GM12878 (cell line): ENCODE data around the gene LRRC8B. TPM values are rescaled to one million over a fixed set of nuclear protein-coding genes. Genes with fewer than 3 reads are reported as not detected.

Experiments
- ATAC-seq: fragments of 200-7000 bp; cut with Tn5 transposase; 3 replicates; pipeline ENCODE4 v1.9.1; 2020; ENCODE audit warnings: mild to moderate bottlenecking, moderate library complexity
- BruUV-seq: library from RNA; stranded (reverse); fragments of 400-500 nt; replicated peaks from 2 replicates; lab custom pipeline; 2021; lab: Mats Ljungman, UMichigan
- CTCF ChIA-PET: fragments of 300-600 bp; sonication (Branson Sonifier 250); formaldehyde crosslinking; extraction: SDS; loops from one replicate; lab custom pipeline; 2021; ENCODE audit warnings: inconsistent platforms; lab: Yijun Ruan, JAX
- POLR2A ChIA-PET: fragments of 350-600 bp; formaldehyde crosslinking; extraction: SDS; loops from one replicate; lab custom pipeline; 2021; ENCODE audit warnings: inconsistent platforms; lab: Charles Lee
- RAD21 ChIA-PET: fragments of 300-600 bp; sonication (Branson Sonifier 250); formaldehyde crosslinking; loops from one replicate; lab custom pipeline; 2023; ENCODE audit warnings: antibody characterized with exemption; ENCODE audit not compliant: unreplicated experiment; lab: Charles Lee
- SMC1A ChIA-PET: fragments of 300-600 bp; sonication (Branson Sonifier 250); formaldehyde crosslinking; loops from one replicate; lab custom pipeline; 2023; ENCODE audit not compliant: unreplicated experiment, uncharacterized antibody; lab: Charles Lee
- DNase-seq: peaks from one replicate; pipeline ENCODE4 v3.0.0-alpha.2; 2011; ENCODE audit warnings: low read depth, low spot score
- FAIRE-seq: peaks from 3 replicates; lab custom pipeline; 2011; peaks lifted over from hg19 to GRCh38; lab: Jason Lieb, UNC
- H2AFZ ChIP-seq: 2 replicates; pipeline ENCODE4 v1.6.0; 2011; ENCODE audit warnings: low read depth, low read length, control low read depth; ENCODE audit not compliant: control insufficient read depth
- H3K27ac ChIP-seq: 2 replicates; pipeline ENCODE4 v1.5.1; 2011; ENCODE audit warnings: control low read depth; ENCODE audit not compliant: control insufficient read depth, insufficient read depth
- H3K27me3 ChIP-seq, 2 experiments: replicated peaks in 1 of 2; 2 replicates each; pipeline versions ENCODE4 v1.6.0 to v1.6.1; 2011; ENCODE audit warnings: low read length in 1 of 2; ENCODE audit not compliant: control insufficient read depth in 2 of 2, insufficient read depth in 2 of 2
- H3K36me3 ChIP-seq, 2 experiments: 2 replicates each; pipeline ENCODE4 v1.5.1; 2011; ENCODE audit warnings: low read length in 1 of 2; ENCODE audit not compliant: control insufficient read depth in 2 of 2, insufficient read depth in 2 of 2
- H3K4me1 ChIP-seq: 2 replicates; pipeline ENCODE4 v1.6.1; 2011; ENCODE audit warnings: mild to moderate bottlenecking, low read length, moderate library complexity, mixed read lengths; ENCODE audit not compliant: control insufficient read depth, insufficient read depth
- H3K4me2 ChIP-seq: 2 replicates; pipeline ENCODE4 v1.6.0; 2011; ENCODE audit warnings: control low read depth; ENCODE audit not compliant: control insufficient read depth, insufficient read depth
- H3K4me3 ChIP-seq: fragments of 200-600 bp; sonication (generic); 2 replicates; pipeline ENCODE4 v1.5.1; 2016
- H3K79me2 ChIP-seq: 2 replicates; pipeline ENCODE4 v1.6.0; 2011; ENCODE audit warnings: low read length; ENCODE audit not compliant: control insufficient read depth, insufficient read depth
- H3K9ac ChIP-seq: 2 replicates; pipeline ENCODE4 v1.8.0; 2011; ENCODE audit warnings: low read length, control low read depth, mixed read lengths; ENCODE audit not compliant: control insufficient read depth, insufficient read depth
- H3K9me3 ChIP-seq: replicated peaks from 3 replicates; pipeline ENCODE4 v1.5.1; 2011; ENCODE audit warnings: mild to moderate bottlenecking, low read length; ENCODE audit not compliant: control insufficient read depth, insufficient read depth
- H4K20me1 ChIP-seq: 2 replicates; pipeline ENCODE4 v1.6.0; 2011; ENCODE audit not compliant: control insufficient read depth, insufficient read depth
- BRCA1 ChIP-seq: IDR thresholded peaks from 2 replicates; pipeline ENCODE4 v1.6.1; 2011; ENCODE audit warnings: low read depth, low read length, improper control_type of control experiment
- MXI1 ChIP-seq: fragments of 150-350 bp; IDR thresholded peaks from 2 replicates; pipeline ENCODE4 v1.6.1; 2011; ENCODE audit warnings: low read depth, mild to moderate bottlenecking, inconsistent platforms, low read length, improper control_type of control experiment
- POLR2AphosphoS5 ChIP-seq: IDR thresholded peaks from 2 replicates; pipeline ENCODE4 v1.6.1; 2011; ENCODE audit warnings: mild to moderate bottlenecking, low read length, inconsistent platforms
- RAD21 ChIP-seq: IDR thresholded peaks from 2 replicates; pipeline ENCODE4 v1.6.1; 2011; ENCODE audit warnings: mild to moderate bottlenecking, low read depth, low read length, moderate library complexity; ENCODE audit not compliant: insufficient read depth
- ZBTB11 ChIP-seq: fragments of 450-650 bp; formaldehyde crosslinking; IDR thresholded peaks from 2 replicates; pipeline ENCODE4 v1.5.0; 2022; ENCODE audit warnings: mild to moderate bottlenecking, missing genetic modification characterization
- WGBS: methylation state at CpG from one replicate; pipeline ENCODE4 v1.1.6; 2016; ENCODE audit warnings: low lambda C conversion rate; ENCODE audit not compliant: insufficient replicate concordance, insufficient coverage; ENCODE audit errors: missing lambda C conversion rate; 5-methylcytosine and 5-hydroxymethylcytosine counted together
- in situ Hi-C: fragments of 300-500 bp; cut with MboI; formaldehyde crosslinking; loops from 9 replicates; pipeline ENCODE4 v1.14.3; 2018; ENCODE audit warnings: mixed read lengths
- intact Hi-C: fragments of 100-400 bp; cut with micrococcal nuclease; formaldehyde crosslinking; loops from one replicate; pipeline ENCODE4 v1.14.2; 2022; ENCODE audit not compliant: unreplicated experiment
- polyA plus RNA-seq, 11 experiments: library from polyadenylated mRNA; depleted of rRNA in 4 of 11; unstranded in 6 of 11; stranded (reverse) in 5 of 11; fragments of >200 nt; fragmentation: Nextera tagmentation in 4 of 11; fragmentation: Illumina TruSeq in 1 of 11; extraction: Ambion mirVana in 4 of 11; extraction: Trizol in 1 of 11; gene quantifications; 1 replicate in 1 of 11; 2 replicates in 10 of 11; pipeline versions ENCODE4 v1.2.1 to v1.2.3, GENCODE V29; 2011 to 2016; ENCODE audit warnings: inconsistent platforms in 2 of 11, missing spikeins in 2 of 11, low read depth in 1 of 11
- total RNA-seq, 4 experiments: library from RNA; depleted of rRNA in 3 of 4; stranded (reverse); fragments of >200 nt in 3 of 4; fragmentation: Illumina TruSeq in 1 of 4; extraction: Trizol in 1 of 4; gene quantifications; 2 replicates each; pipeline versions ENCODE4 v1.2.1 to v1.2.3, GENCODE V29; 2013 to 2021
- TF ChIP-seq, protein P1 (sequence below): fragments of 450-650 bp; IDR thresholded peaks from 2 replicates; pipeline ENCODE4 v1.6.1; 2017; ENCODE audit warnings: mild to moderate bottlenecking, low read depth, inconsistent platforms; ENCODE audit not compliant: poor library complexity, severe bottlenecking

LRRC8B gene
- total and polyA plus RNA-seq, 10 of the 15 experiments (the other 5 are each of a cell fraction or from before 2014, with no cell fraction given) = 1.3 to 9.2 (median 5.4) TPM

GRCh38 chr1:89602871-89603404 is 78.3 kb downstream of the LRRC8B start (continued):
- no peak for TF ChIP-seq MXI1
- no peak for TF ChIP-seq BRCA1
- TF ChIP-seq, all 136 proteins: peak for 0

DNA sequence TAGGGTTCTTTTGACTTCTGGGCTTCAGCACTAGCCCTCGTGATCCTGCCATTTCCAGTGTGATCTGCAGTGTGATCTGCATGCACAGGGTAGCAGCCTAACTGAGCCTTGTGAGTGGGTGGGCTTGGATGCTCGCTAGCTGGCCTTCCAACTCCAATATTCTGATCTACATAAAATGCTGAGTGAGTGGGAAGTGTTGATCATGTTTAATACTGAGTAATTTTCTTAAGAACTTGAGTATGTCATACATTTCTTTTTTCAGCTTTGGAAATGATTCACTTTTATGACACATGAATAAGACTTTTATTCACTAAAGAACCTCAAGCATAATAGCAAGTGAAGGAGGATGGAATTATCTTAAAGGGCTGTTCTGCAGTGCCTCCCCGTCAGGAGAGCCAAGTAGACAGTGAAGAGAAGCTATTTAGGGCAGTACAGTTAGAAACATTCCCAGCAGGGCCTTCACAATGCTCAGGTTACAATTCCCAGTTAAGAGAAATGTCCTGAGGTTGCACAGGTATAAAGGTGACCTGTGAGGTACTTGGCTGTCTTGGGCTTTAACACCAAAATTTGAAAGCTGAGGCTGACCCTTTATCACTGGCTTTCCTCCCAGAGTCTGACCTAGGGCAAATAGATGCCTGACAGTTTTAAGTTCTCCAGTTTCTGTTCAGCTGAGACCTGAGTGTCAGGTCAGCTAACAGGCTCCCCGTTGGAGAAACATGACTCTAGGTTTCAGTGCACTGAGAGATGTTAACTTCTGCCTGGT is 79.2 kb downstream of the LRRC8B start:
- no peak for ATAC-seq
- RAD21 ChIA-PET = interaction anchor here (0.9 to 3.2 kb wide), 6 partner anchors 8 to 163 kb away, joined by 3 to 18 read pairs (median 3); no protein-coding TSS in a partner anchor

More for the DNA sequence above, 79.2 kb downstream of the LRRC8B start:
- Histone ChIP-seq H4K20me1 (no peaks in the 10 kb centered on the region), H3K4me3 (no peak overlapping the region), H2AFZ (no peak overlapping the region), H3K79me2 (no peaks in the 10 kb centered on the region), H3K4me2 (no peak overlapping the region), H3K27ac (no peak overlapping the region), H3K27me3 (no peaks in the 10 kb centered on the region), H3K4me1 (peaks cover 13% of the 10 kb centered on the region), H3K36me3 (no peaks in the 10 kb centered on the region)
- intact Hi-C loops (no loop called here), in situ Hi-C loops (no loop called here)
- ChIA-PET CTCF (interaction anchor here (0.7 to 10.6 kb wide), 9 partner anchors 8 to 159 kb away, joined by 3 to 80 read pairs (median 5); no protein-coding TSS in a partner anchor), SMC1A (interaction anchor here (0.6 to 13.0 kb wide), 11 partner anchors 7 to 740 kb away, joined by 3 to 124 read pairs (median 4); no protein-coding TSS in a partner anchor), POLR2A (interaction anchor here (0.8 to 0.9 kb wide), 2 partner anchors 16 to 161 kb away, joined by 3 read pairs; no protein-coding TSS in a partner anchor)
- DNase-seq = no peak
- no peak for TF ChIP-seq RAD21
- no peak for TF ChIP-seq ZBTB11 (CRISPR knock-in tag)
- TF ChIP-seq, protein P1, sequence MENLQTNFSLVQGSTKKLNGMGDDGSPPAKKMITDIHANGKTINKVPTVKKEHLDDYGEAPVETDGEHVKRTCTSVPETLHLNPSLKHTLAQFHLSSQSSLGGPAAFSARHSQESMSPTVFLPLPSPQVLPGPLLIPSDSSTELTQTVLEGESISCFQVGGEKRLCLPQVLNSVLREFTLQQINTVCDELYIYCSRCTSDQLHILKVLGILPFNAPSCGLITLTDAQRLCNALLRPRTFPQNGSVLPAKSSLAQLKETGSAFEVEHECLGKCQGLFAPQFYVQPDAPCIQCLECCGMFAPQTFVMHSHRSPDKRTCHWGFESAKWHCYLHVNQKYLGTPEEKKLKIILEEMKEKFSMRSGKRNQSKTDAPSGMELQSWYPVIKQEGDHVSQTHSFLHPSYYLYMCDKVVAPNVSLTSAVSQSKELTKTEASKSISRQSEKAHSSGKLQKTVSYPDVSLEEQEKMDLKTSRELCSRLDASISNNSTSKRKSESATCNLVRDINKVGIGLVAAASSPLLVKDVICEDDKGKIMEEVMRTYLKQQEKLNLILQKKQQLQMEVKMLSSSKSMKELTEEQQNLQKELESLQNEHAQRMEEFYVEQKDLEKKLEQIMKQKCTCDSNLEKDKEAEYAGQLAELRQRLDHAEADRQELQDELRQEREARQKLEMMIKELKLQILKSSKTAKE = no peak
- no peak for TF ChIP-seq POLR2AphosphoS5
- TF ChIP-seq, all 136 proteins: peak for 0
- Histone ChIP-seq H3K9ac (no peak overlapping the region), H3K9me3 (no peaks in the 10 kb centered on the region)
- WGBS = 49% methylated on average over 4 of the region's 4 CpGs
- BruUV-seq = no TSS peak
- no peak for FAIRE-seq
